Upper lobe of left lung (tissue), 6 donors: ENCODE results near the gene USP24. TPM values are rescaled to one million over a fixed set of nuclear protein-coding genes. Genes with fewer than 3 reads are reported as not detected.

Experiments
- ATAC-seq, 2 donors: fragments of 200-7000 bp; cut with Tn5 transposase; one replicate each; pipeline ENCODE4 v1.9.1; 2022; ENCODE audit warnings: mild to moderate bottlenecking in 2 of 2, moderate library complexity in 2 of 2; ENCODE audit not compliant: low FRiP score in 2 of 2
- DNase-seq, 2 donors: peaks; one replicate each; pipeline ENCODE4 v3.0.0-alpha.2; 2019 to 2020
- H3K27ac ChIP-seq, 4 donors: fragments of 200-600 bp; sonication (generic); one replicate each; pipeline ENCODE4 v1.5.1; 2016 to 2019
- H3K27me3 ChIP-seq, 4 donors: fragments of 200-600 bp; sonication (generic); one replicate each; pipeline ENCODE4 v1.5.1; 2017 to 2019
- H3K36me3 ChIP-seq, 4 donors: fragments of 200-600 bp; sonication (generic); one replicate each; pipeline ENCODE4 v1.5.1; 2016 to 2019
- H3K4me1 ChIP-seq, 4 donors: fragments of 200-600 bp; sonication (generic); one replicate each; pipeline ENCODE4 v1.5.1; 2018 to 2019
- H3K4me3 ChIP-seq, 4 donors: fragments of 200-600 bp; sonication (generic); one replicate each; pipeline ENCODE4 v1.5.1; 2017 to 2019; ENCODE audit warnings: mild to moderate bottlenecking in 2 of 4, moderate library complexity in 1 of 4
- H3K9me3 ChIP-seq, 4 donors: fragments of 200-600 bp; sonication (generic); one replicate each; pipeline ENCODE4 v1.5.1; 2018 to 2019
- EP300 ChIP-seq, 4 donors: sonication (generic); formaldehyde crosslinking; IDR thresholded peaks; one replicate each; pipeline ENCODE4 v1.5.1; 2017; ENCODE audit warnings: antibody characterized with exemption in 4 of 4, control low read depth in 2 of 4
- POLR2A ChIP-seq, 4 donors: fragments of 450-650 bp; IDR thresholded peaks; one replicate each; pipeline ENCODE4 v1.5.1; 2016 to 2017; ENCODE audit warnings: antibody characterized with exemption in 4 of 4, mild to moderate bottlenecking in 2 of 4
- POLR2AphosphoS5 ChIP-seq, 2 donors: sonication (generic); formaldehyde crosslinking; IDR thresholded peaks; one replicate each; pipeline ENCODE4 v1.5.1; 2017; ENCODE audit warnings: antibody characterized with exemption in 2 of 2
- WGBS, 2 donors: methylation state at CpG; one replicate each; pipeline ENCODE4 v1.1.5; 2017 to 2018; 5-methylcytosine and 5-hydroxymethylcytosine counted together
- total RNA-seq, 6 donors: library from RNA; depleted of rRNA in 4 of 6; stranded (reverse); fragments of >200 nt in 4 of 6; gene quantifications; one replicate each; pipeline versions ENCODE4 v1.1.0 to v1.2.1, GENCODE V29; 2016 to 2021
- TF ChIP-seq, protein P1 (sequence below), 6 experiments: fragments of 450-650 bp in 4 of 6; fragments of 200-600 bp in 2 of 6; sonication (generic) in 2 of 6; IDR thresholded peaks; one replicate each; pipeline ENCODE4 v1.5.1; 2016 to 2019; ENCODE audit warnings: antibody characterized with exemption in 6 of 6
- donor health status: DM: no; HTN: no; CAD: no; lungs with moderate emphysema.
- donor health status: DM: no; HTN: yes; CAD: no; lungs with severe emphysema.

USP24 gene
- total RNA-seq, 6 donors from 2014 or later = 31.9 to 57.6 (median 41.9) TPM

GRCh38 chr1:55245781-55246180 is 30.6 kb upstream of the USP24 start:
- WGBS, 2 donors = 60 to 70% methylated on average over 4 of the region's 4 CpGs
- H3K4me1 ChIP-seq = peaks cover 0 to 3% (median 0%) of the 10 kb centered on the region in 4 donors
- TF ChIP-seq EP300 (IDR thresholded peaks at IDR 0.05) = no peak
- TF ChIP-seq, protein P1, sequence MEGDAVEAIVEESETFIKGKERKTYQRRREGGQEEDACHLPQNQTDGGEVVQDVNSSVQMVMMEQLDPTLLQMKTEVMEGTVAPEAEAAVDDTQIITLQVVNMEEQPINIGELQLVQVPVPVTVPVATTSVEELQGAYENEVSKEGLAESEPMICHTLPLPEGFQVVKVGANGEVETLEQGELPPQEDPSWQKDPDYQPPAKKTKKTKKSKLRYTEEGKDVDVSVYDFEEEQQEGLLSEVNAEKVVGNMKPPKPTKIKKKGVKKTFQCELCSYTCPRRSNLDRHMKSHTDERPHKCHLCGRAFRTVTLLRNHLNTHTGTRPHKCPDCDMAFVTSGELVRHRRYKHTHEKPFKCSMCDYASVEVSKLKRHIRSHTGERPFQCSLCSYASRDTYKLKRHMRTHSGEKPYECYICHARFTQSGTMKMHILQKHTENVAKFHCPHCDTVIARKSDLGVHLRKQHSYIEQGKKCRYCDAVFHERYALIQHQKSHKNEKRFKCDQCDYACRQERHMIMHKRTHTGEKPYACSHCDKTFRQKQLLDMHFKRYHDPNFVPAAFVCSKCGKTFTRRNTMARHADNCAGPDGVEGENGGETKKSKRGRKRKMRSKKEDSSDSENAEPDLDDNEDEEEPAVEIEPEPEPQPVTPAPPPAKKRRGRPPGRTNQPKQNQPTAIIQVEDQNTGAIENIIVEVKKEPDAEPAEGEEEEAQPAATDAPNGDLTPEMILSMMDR (IDR thresholded peaks at IDR 0.05) = no peak
- no peak for TF ChIP-seq POLR2AphosphoS5 (IDR thresholded peaks at IDR 0.05)
- TF ChIP-seq POLR2A (IDR thresholded peaks at IDR 0.05) = no peak
- no peaks in the 10 kb centered on the region for H3K36me3 ChIP-seq
- no peak for DNase-seq
- ATAC-seq = no peak
- no peaks in the 10 kb centered on the region for H3K9me3 ChIP-seq
- no peak overlapping the region for H3K27ac ChIP-seq
- H3K27me3 ChIP-seq = no peaks in the 10 kb centered on the region
- H3K4me3 ChIP-seq = no peak overlapping the region

GRCh38 chr1:55244476-55245099 is 29.4 kb upstream of the USP24 start:
- TF ChIP-seq POLR2AphosphoS5 (IDR thresholded peaks at IDR 0.05) (no peak), POLR2A (IDR thresholded peaks at IDR 0.05) (no peak), EP300 (IDR thresholded peaks at IDR 0.05) (no peak)
- TF ChIP-seq, protein P1 (IDR thresholded peaks at IDR 0.05) = no peak
- H3K36me3 ChIP-seq = no peaks in the 10 kb centered on the region
- no peak overlapping the region for H3K4me3 ChIP-seq
- DNase-seq = no peak
- no peaks in the 10 kb centered on the region for H3K9me3 ChIP-seq
- WGBS, 2 donors = 35 to 37% methylated on average over 6 of the region's 6 CpGs
- H3K27ac ChIP-seq = peak overlapping the region in 1 of 4 donors; percentile 30
- peak in 1 of 2 donors; percentile 85 for ATAC-seq
- no peaks in the 10 kb centered on the region for H3K27me3 ChIP-seq
- peaks cover 0 to 3% (median 0%) of the 10 kb centered on the region in 4 donors for H3K4me1 ChIP-seq

DNA sequence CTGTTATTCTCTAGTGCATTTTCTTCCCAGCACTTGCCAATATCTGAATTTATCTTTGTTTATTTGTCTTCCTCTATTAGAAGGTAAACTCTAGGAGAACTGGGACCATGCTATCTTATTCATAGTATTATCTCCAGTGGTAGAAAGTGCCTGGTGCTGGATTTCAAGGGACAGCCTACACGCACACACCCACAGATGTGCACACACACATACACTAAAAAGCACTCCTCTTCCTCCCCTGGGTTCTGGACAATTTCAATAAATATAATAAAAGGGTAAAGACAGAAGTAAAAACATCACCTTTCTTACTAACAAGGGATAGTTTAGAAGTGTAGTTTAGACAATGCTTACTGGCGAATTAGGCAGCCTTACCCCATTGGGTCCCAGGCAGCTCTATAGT is 28.5 kb upstream of the USP24 start:
- WGBS, 2 donors = 73 to 93% methylated on average over 2 of the region's 2 CpGs
- H3K4me3 ChIP-seq = no peak overlapping the region
- DNase-seq = no peak

GRCh38 chr1:55239548-55239947 is 24.4 kb upstream of the USP24 start:
- no peaks in the 10 kb centered on the region for H3K36me3 ChIP-seq
- H3K4me3 ChIP-seq = no peak overlapping the region
- H3K27ac ChIP-seq = no peak overlapping the region
- H3K9me3 ChIP-seq = no peaks in the 10 kb centered on the region
- no peaks in the 10 kb centered on the region for H3K27me3 ChIP-seq
- WGBS, 2 donors = 86 to 93% methylated on average over 2 of the region's 2 CpGs
- ATAC-seq (no peak), DNase-seq (no peak)
- no peaks in the 10 kb centered on the region for H3K4me1 ChIP-seq
- TF ChIP-seq POLR2A (IDR thresholded peaks at IDR 0.05) (no peak), POLR2AphosphoS5 (IDR thresholded peaks at IDR 0.05) (no peak), EP300 (IDR thresholded peaks at IDR 0.05) (no peak)
- TF ChIP-seq, protein P1 (IDR thresholded peaks at IDR 0.05) = no peak

More for the DNA sequence above, 28.5 kb upstream of the USP24 start:
- TF ChIP-seq POLR2A (IDR thresholded peaks at IDR 0.05) = no peak
- TF ChIP-seq, protein P1 (IDR thresholded peaks at IDR 0.05) = no peak
- no peak for TF ChIP-seq POLR2AphosphoS5 (IDR thresholded peaks at IDR 0.05)
- TF ChIP-seq EP300 (IDR thresholded peaks at IDR 0.05) = no peak
- Histone ChIP-seq H3K36me3 (no peaks in the 10 kb centered on the region), H3K9me3 (no peaks in the 10 kb centered on the region), H3K4me1 (peaks cover 0 to 3% (median 0%) of the 10 kb centered on the region in 4 donors), H3K27me3 (no peaks in the 10 kb centered on the region), H3K27ac (no peak overlapping the region)
- no peak for ATAC-seq

DNA sequence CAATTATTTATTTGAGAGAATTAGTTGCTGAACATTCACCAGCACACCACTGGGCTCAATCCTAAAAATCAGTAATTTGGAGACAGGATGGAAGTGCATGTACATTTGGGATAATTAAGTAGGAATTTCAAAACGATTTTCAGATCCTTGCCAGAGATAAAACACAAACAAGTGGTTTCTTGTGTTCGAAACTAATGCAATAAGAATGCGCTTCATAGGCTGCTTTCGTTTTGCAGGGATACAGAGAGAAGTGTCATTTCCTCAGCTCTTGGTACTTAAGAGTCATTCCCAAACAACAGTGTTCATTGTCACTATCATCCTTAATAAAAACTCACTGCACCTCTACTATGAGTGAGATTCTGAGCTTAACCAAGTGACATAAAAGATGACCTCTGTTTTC is 20.6 kb upstream of the USP24 start:
- no peaks in the 10 kb centered on the region for H3K27me3 ChIP-seq
- no peaks in the 10 kb centered on the region for H3K9me3 ChIP-seq
- H3K36me3 ChIP-seq = no peaks in the 10 kb centered on the region
- TF ChIP-seq POLR2AphosphoS5 (IDR thresholded peaks at IDR 0.05) (no peak), POLR2A (IDR thresholded peaks at IDR 0.05) (no peak), EP300 (IDR thresholded peaks at IDR 0.05) (no peak)
- TF ChIP-seq, protein P1 (IDR thresholded peaks at IDR 0.05) = no peak
- H3K4me3 ChIP-seq = no peak overlapping the region
- DNase-seq = no peak
- no peak overlapping the region for H3K27ac ChIP-seq
- ATAC-seq = no peak
- no peaks in the 10 kb centered on the region for H3K4me1 ChIP-seq
- WGBS, 2 donors = 42 to 44% methylated on average over 4 of the region's 4 CpGs
